HepG2 (cell line): ENCODE results near the gene TMEM167B. TPM values are rescaled to one million over a fixed set of nuclear protein-coding genes. Genes with fewer than 3 reads are reported as not detected.

Source experiments
- AGO1 ChIP-seq: fragments of 200-400 bp; formaldehyde crosslinking; IDR thresholded peaks from 2 replicates; pipeline ENCODE4 v1.6.1; 2017; ENCODE audit warnings: mild to moderate bottlenecking, low read depth, low read length, moderate library complexity; ENCODE audit not compliant: poor library complexity, severe bottlenecking
- CREB1 ChIP-seq, 2 experiments: fragments of 450-650 bp in 1 of 2; IDR thresholded peaks; 2 replicates each; pipeline ENCODE4 v1.6.1; 2016 to 2017; ENCODE audit warnings: control low read depth in 1 of 2, mild to moderate bottlenecking in 1 of 2, missing compliant biosample characterization in 1 of 2, missing genetic modification characterization in 1 of 2
- E2F2 ChIP-seq: sonication (generic); formaldehyde crosslinking; IDR thresholded peaks from 2 replicates; pipeline ENCODE4 v1.4.0; 2020; ENCODE audit warnings: missing genetic modification reagents, borderline replicate concordance
- FOXK2 ChIP-seq: fragments of 450-650 bp; IDR thresholded peaks from 2 replicates; pipeline ENCODE4 v1.6.1; 2016
- IKZF1 ChIP-seq: fragments of 450-650 bp; IDR thresholded peaks from 2 replicates; pipeline ENCODE4 v1.7.1; 2016
- KMT2B ChIP-seq: IDR thresholded peaks from 2 replicates; pipeline ENCODE4 v1.6.1; 2016; ENCODE audit warnings: missing genetic modification reagents, missing compliant biosample characterization
- NPAS2 ChIP-seq: sonication (generic); formaldehyde crosslinking; IDR thresholded peaks from 2 replicates; pipeline ENCODE4 v1.8.0; 2022; ENCODE audit warnings: mild to moderate bottlenecking, missing genetic modification reagents, borderline replicate concordance
- SMAD9 ChIP-seq: sonication (generic); formaldehyde crosslinking; IDR thresholded peaks from 2 replicates; pipeline ENCODE4 v1.5.1; 2020; ENCODE audit warnings: mild to moderate bottlenecking, missing genetic modification reagents
- ZHX2 ChIP-seq, 2 experiments: sonication (generic) in 1 of 2; formaldehyde crosslinking in 1 of 2; IDR thresholded peaks; 2 replicates each; pipeline versions ENCODE4 v1.6.1 to v1.9.0; 2014 to 2022; ENCODE audit warnings: antibody characterized with exemption in 1 of 2, borderline replicate concordance in 1 of 2, inconsistent platforms in 1 of 2, low read depth in 1 of 2, missing genetic modification reagents in 1 of 2
- ZMAT5 ChIP-seq: sonication (generic); formaldehyde crosslinking; IDR thresholded peaks from 2 replicates; pipeline ENCODE4 v1.5.0; 2020; ENCODE audit warnings: mild to moderate bottlenecking, low read depth, missing genetic modification reagents, borderline replicate concordance
- ZNF468 ChIP-seq: sonication (generic); formaldehyde crosslinking; IDR thresholded peaks from 2 replicates; pipeline ENCODE4 v1.8.0; 2022; ENCODE audit warnings: mild to moderate bottlenecking, moderate library complexity, missing genetic modification reagents
- ZNF605 ChIP-seq: sonication (generic); formaldehyde crosslinking; IDR thresholded peaks from 2 replicates; pipeline ENCODE4 v1.8.0; 2022; ENCODE audit warnings: mild to moderate bottlenecking, missing genetic modification reagents
- ZUFSP ChIP-seq: sonication (generic); formaldehyde crosslinking; IDR thresholded peaks from 2 replicates; pipeline ENCODE4 v1.9.0; 2021; ENCODE audit warnings: missing genetic modification reagents, mild to moderate bottlenecking, borderline replicate concordance
- polyA plus RNA-seq, 8 experiments: library from polyadenylated mRNA; depleted of rRNA in 3 of 8; stranded (reverse) in 7 of 8; unstranded in 1 of 8; fragments of >200 nt; fragmentation: Illumina TruSeq in 4 of 8; extraction: Trizol in 4 of 8; gene quantifications; 2 replicates each; pipeline versions ENCODE4 v1.2.1 to v1.2.3, GENCODE V29; 2011 to 2016; ENCODE audit warnings: low read depth in 4 of 8, missing spikeins in 1 of 8, mixed read lengths in 1 of 8; ENCODE audit not compliant: insufficient read depth in 1 of 8
- total RNA-seq, 5 experiments: library from RNA; depleted of rRNA; stranded (reverse); fragments of >200 nt; fragmentation: Illumina TruSeq; extraction: Trizol; gene quantifications; 2 replicates each; pipeline ENCODE4 v1.2.3, GENCODE V29; 2016; ENCODE audit warnings: low read depth in 1 of 5
- TF ChIP-seq, protein P1 (sequence below): sonication (generic); formaldehyde crosslinking; IDR thresholded peaks from 2 replicates; pipeline ENCODE4 v1.4.0; 2020; ENCODE audit warnings: low read depth, mild to moderate bottlenecking, missing genetic modification reagents
- TF ChIP-seq, protein P2 (sequence below): sonication (generic); formaldehyde crosslinking; IDR thresholded peaks from 2 replicates; pipeline ENCODE4 v1.4.0; 2020; ENCODE audit warnings: mild to moderate bottlenecking, missing genetic modification reagents

The TMEM167B gene
- total and polyA plus RNA-seq, 2 of the 13 experiments (the other 11 are each of a cell fraction or from before 2014, with no cell fraction given): 9.5 to 22.4 TPM

DNA sequence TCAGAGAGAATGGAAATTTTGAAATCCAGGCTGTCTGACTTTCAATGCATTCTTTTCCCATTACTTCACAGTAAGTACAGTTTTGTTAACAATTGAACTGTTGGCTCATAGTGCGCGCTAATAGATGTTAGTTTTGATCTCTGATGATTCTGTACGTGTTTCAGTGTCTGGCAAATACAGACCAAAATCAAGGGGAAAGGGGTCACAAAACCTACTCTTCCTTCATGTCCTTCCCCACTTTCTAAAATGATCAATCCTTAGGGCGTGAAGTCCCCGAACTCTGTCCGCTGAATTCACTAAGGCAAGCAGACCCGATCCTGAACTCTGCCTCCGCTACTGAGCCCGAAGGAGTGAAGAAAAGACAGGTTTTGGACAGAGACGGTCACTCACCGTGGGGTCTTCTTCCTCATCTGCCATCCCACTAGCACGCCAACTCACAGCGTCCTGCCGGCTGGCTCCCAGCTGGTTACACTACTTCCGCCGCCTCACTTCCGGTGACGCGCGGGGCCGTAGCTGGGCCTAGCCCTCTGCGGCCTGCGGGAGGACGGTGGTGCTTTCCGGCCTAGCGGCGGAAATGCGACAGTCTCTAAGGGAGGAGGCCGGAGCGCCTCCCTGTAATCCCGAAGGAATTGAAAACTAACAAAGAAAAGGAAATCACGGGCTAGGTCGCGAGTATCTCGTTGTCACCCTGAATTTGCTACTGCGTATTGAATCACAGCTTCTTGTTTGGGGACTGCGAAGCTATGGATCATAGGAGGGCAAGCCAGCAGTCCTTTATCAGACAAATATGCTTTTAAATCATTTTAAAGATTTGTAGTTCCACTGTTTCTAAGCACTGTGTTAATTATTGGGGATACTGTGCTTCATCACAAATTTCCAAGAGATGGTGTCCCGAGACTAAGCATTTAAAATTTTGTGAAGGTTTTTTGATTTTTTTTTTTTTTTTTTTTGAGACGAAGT is 14.8 kb upstream of the TMEM167B start, which contains the start of gene TAF13 (continued):
- TF ChIP-seq, protein P1, sequence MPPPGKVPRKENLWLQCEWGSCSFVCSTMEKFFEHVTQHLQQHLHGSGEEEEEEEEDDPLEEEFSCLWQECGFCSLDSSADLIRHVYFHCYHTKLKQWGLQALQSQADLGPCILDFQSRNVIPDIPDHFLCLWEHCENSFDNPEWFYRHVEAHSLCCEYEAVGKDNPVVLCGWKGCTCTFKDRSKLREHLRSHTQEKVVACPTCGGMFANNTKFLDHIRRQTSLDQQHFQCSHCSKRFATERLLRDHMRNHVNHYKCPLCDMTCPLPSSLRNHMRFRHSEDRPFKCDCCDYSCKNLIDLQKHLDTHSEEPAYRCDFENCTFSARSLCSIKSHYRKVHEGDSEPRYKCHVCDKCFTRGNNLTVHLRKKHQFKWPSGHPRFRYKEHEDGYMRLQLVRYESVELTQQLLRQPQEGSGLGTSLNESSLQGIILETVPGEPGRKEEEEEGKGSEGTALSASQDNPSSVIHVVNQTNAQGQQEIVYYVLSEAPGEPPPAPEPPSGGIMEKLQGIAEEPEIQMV (CRISPR knock-in tag): no peak
- no peak for TF ChIP-seq ZNF468
- TF ChIP-seq FOXK2: no peak
- peak; percentile 97 for TF ChIP-seq KMT2B (CRISPR knock-in tag)
- peak; percentile 67; the same call in 1 of the 2 replicates for TF ChIP-seq ZNF605 (CRISPR knock-in tag)
- no peak for TF ChIP-seq E2F2
- peak; percentile 84; the same call in 1 of the 2 replicates for TF ChIP-seq ZHX2 (IDR thresholded peaks at IDR 0.05; ENCODE audit: low read depth)
- TF ChIP-seq ZHX2 (CRISPR knock-in tag; IDR thresholded peaks at IDR 0.05; ENCODE audit: borderline replicate concordance): no peak; the same call in 1 of the 2 replicates
- TF ChIP-seq ZMAT5 (CRISPR knock-in tag): no peak
- TF ChIP-seq, protein P2, sequence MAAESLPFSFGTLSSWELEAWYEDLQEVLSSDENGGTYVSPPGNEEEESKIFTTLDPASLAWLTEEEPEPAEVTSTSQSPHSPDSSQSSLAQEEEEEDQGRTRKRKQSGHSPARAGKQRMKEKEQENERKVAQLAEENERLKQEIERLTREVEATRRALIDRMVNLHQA (CRISPR knock-in tag): no peak
- TF ChIP-seq CREB1 (IDR thresholded peaks at IDR 0.05): peak; percentile 87
- TF ChIP-seq CREB1 (CRISPR knock-in tag; IDR thresholded peaks at IDR 0.05): peak; percentile 96
- no peak for TF ChIP-seq ZUFSP (CRISPR knock-in tag)
- no peak for TF ChIP-seq IKZF1
- TF ChIP-seq SMAD9 (CRISPR knock-in tag): no peak
- TF ChIP-seq AGO1: no peak
- no peak for TF ChIP-seq NPAS2
